GOT3 (cell line): ENCODE measurements around the gene RGS14.
"Not testable (repeated sequence)": the region's sequence is repeated elsewhere in the genome, so short reads cannot be mapped to it uniquely, and the experiment has no call there.

ENCODE experiments used
- DNase-seq: peaks from one replicate; lab custom pipeline; 2025; ENCODE audit warnings: mixed read lengths; lab: John Stamatoyannopoulos, UW

Gene RGS14

DNA sequence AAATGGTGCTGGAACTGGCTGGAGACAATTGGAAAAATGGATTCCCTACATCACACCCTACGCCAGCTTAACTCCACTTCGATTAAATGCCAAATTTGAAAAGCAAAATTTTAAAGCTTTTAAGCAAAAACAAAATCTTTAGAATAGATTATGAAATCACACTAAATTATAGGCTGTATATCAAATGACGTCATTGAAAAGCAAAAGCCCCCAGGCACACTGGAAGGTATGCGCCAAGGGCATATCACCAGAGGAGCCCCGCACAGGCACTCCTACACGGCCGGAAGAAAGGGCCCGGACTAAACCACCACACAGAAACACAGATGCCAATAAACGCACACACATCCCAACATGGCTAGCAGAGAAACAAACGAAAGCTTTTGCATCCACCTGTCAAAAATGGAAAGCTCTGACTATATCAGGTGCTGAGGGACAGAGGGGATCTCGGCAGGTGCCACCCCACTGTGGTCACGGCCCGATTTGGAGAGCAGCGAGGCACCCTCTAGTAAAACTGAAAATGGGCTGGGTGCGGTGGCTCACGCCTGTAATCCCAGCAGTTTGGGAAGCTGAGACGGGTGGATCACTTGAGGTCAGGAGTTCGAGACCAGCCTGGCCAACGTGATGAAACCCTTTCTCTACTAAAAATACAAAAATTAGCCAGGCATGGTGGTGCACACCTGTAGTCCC, 29.0 kb upstream of the RGS14 start:
- no peak for DNase-seq

DNA sequence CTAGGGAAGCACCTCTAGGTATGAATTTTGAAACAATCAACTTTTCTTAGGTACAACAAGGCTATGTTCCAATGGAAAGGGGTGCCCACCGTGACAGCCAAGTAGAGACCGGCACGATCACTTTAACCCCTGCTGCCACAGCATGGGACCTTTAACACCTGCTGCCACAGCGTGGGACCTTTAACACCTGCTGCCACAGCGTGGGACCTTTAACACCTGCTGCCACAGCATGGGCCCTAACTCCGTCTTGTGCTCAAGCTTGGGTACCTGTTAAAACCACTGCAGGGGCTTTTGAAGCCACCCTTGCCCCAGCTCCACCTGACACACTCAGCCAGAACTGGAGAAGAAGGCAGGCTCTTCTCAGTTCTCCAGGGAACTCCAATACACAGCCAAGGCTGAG, 27.8 kb upstream of the RGS14 start:
- no peak for DNase-seq

DNA sequence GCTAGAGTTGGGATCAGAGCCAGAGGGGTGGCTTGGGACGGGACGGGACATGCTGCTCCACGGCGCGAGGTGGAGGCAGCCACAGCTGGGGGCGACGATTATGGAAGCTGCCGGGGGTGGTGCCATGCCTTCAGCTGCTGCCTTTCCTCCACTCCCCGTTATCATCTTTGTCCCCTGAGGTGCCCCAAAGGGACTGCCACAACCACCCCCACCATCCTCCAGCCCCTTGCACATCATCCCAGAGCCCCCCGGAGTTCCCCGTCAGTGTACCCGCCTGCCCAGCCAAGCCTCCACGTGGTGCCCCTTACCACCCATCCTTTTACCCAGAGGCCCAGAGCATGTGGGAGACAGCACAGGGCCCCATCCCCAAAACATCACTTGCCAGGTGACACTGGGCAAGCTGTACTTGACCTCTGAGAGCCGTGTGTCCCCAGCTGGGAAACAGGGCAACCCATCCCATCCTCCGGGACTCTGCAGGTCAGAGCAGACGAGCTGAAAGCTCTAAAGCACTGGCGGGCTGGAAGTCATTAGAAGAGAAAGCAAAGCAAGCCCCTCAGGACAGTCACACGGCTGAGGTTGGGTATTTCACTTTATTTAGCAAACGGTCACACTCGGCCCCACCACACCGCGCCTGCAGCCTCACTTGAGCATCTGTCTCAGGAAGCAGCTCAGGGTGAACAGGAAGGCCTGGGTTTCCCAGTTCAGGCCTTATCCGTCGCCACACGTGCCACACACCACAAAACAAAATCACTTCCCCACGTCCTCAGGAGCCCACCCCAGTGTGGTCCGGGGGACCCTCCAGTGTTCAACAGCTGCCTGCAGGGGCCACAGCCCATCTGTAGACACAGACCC, 26.5 kb upstream of the RGS14 start:
- DNase-seq: no peak

DNA sequence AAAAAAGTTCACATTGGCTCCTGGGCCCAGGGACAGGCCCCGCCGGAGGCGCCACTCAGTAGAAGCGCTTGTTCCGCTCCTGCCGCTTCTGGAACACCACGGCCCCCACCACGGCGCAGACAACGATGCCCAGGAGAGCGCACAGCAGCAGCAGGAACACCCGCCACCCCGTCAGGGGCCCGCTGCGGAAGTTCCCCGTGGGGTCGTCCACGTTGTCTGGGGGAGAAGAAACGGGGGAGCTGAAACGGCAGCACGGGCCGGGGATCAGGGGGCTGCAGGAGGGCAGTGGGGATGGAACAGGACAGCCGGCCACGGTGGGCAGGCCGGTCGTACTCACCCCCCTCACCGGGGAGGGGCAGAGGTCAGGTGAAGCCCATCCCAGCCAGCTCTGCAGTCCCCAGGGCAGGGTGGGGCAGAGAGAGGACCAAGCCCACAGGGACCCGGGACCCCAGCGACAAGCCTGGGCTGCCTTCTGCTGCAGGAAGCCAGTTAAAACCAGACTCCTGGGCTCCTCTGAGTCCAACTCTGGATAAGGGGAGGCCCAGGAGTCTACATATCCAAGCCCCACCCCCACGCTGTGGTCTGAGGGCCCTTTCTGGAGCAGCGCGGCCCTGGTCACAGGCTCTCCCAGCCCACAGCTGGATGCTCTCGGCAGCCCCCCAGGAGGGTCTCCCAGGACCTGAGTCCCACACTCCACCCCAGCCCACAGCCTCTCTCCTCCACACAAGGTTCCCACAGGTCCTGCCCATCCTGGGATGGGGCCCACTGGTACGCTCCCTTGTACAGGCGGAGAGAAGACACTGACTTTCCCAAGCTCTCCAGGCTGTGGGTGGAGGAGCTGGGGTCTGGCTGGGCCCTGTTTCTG, 25.5 kb upstream of the RGS14 start:
- DNase-seq: no peak

DNA sequence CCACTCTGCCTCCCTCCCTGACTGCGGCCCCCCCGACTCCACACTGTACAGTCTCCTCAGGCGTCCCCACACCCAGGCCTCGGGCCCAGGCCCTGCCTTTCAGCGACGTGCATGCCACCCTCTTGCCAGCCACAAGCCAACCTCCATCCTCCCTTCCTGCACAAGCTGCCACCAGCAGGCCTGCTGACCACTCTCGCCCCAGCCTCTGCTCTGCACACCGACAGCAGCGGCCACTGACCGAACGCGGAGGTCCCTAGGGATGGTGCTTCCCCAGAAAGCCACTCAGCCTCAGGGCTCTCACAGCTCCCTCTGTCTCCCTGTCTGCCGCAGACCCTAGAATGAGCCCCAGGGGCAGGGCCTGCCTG, 24.8 kb upstream of the RGS14 start:
- no peak for DNase-seq

DNA sequence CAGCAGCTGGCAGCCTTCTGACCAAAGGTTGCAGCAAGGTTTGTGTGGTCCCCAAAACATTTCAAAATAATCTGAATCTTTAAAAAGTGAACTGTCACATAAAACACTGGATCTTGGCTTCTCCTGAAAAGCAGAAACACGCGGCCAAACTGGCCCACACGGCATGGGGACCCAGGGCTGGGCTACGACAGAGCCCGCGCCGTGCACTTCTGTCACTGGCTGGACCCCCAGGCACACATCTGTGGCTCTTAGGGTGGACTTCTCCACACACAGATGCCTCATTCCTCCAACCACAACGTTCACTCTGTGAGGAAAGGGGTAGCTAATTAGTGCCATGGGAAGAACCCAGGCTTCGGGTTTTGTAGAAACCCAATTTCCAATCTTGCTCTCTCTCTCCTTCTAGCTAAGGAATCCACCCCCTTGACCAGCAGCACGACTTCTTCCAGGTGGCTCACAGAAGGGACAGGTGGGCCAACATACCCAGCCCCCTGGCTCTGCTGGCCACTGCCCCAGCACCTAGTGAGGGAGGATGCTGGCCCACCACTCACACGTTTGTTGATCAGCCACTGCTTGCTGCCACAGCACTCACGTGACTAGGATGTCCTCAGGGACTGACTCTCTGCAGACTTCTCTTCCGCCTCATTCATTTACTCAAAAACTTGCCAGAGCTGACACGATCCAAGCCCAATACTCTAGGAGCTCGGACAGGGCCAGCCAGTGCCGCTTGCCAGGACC, 24.1 kb upstream of the RGS14 start:
- DNase-seq: no peak

DNA sequence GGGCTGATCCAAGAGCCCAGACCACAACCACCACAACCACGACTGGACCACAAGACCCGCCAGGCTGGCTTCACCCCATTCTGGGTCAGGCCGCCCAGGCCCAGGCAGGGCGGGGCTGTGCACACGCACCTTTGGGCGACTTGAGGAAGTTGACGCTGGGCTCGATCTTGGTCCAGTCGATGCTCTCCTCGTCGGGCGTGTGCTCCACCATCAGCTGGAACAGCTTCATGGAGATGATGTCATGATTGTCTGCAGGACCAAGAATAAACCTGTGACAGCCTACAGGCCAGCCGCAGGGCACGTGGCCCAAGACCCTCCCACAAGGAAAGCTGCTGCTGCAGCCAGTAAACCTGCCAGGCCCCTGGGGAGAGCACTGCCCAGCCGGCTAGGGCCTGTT, 23.6 kb upstream of the RGS14 start:
- DNase-seq: no peak

DNA sequence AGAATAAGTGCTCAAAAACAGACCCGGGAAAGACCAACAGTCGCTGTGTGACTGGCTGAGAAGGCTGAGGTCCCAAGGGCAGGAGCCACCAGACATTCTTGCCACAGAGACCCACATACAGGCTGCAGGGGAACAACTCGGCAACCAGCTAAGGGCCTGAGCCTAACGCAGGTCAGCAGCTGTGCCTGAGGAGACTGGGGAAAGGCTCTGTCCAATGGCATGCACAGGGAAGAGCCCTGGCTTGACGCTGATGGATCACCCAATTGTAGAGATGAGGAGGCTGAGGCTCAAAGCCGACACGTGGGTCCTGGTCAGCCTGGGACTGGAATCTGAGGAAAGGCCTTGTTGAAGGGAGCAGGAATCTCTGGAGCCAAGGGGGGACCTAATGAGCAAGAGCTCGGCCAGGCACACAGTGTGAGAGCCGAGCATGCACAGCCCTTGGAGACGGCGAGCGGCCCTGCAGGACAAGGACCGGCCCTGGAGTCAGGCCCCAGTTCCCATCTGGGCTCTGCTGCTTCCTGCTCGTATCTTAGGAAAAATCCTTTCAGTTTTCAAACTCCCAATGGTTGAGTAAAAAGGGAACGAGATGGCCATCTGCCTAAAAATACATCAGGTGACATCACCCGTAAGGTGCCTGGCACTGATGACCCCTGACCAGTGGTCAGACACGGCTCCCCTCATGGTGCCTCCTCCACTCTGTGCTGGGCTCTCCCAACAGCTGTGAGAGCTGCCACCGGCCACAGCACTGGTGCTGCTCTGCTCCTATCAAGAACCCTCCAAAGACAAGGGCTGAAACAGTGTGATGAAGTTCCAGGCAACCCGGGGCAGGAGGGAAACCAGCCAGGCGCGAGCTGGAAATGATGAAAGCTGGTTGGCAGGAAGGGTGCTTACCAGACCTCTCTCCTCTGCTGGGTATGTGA, 22.7 kb upstream of the RGS14 start:
- DNase-seq: no peak

DNA sequence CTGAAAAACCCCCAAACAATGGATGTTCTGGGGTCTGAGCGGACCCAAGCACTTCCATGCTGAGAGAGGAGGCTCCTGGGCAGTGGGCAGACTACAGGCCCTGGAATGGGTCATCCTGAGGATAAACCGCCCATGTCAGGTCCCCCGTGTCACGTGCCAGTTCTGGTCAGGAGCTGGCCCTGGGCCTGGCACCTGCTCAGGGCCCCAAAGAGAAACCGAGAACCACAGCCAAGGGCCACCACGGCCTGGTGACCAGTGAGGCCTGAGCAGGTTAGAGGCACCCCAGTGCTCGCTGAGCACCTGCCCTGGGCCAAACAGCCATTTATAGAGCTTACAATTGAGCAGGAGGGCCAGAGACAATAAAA, 22.0 kb upstream of the RGS14 start:
- no peak for DNase-seq

DNA sequence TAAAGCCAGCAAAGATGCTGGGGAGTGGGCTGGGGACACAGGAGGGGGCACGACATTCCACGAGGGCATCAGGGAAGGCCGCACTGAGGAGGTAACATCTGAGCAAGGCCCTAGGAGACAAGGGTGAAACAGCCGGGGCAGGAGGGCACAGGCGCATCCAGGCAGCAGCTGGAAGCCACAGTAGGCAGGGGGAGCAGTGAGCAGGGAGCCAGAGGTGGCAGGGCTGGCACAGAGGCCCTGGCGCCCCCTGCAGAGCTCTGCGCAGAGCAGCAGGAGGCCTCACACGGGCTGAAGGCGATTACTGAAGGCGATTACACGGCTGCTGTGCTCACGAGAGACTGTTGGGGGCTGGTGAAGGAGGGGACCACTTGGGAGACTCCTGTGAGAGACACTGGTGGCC, 21.6 kb upstream of the RGS14 start:
- no peak for DNase-seq

DNA sequence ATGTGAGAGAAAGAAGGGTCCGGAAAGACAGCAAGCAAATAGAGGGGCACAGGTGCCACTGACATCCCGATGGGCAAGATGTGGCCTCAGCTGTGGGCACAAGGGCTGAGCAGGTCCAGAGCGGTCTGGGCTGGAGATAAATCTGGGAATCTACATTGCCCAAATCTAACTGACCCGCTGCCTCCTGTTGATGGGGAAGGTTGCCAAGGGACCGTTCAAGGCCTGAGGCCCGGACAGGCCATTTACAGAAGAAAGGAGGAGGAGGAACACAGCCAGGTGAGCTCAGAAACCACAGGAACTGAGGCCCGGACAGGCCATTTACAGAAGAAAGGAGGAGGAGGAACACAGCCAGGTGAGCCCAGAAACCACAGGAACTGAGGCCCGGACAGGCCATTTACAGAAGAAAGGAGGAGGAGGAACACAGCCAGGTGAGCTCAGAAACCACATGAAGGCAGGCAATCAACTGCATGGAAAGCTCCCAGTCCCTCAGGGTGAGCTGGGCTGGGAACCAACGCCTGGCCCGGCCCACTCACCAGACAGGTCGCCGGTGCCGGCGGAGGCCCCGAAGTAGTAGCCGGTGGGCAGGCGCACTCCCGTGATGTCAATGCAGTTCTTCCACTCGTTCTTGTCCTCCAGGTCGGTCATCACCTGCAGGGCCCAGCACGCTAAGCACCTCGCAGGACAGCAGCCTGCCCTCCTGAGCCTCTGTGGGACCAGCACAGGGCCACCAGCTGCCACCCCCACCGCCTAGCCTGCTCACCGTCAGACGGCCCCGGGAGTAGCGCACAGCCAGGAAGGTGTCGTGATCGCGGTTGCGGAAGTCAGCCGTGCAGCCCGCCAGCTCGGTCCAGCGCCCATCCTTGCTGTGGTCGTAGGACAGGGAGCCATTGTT, 20.9 kb upstream of the RGS14 start:
- no peak for DNase-seq

DNA sequence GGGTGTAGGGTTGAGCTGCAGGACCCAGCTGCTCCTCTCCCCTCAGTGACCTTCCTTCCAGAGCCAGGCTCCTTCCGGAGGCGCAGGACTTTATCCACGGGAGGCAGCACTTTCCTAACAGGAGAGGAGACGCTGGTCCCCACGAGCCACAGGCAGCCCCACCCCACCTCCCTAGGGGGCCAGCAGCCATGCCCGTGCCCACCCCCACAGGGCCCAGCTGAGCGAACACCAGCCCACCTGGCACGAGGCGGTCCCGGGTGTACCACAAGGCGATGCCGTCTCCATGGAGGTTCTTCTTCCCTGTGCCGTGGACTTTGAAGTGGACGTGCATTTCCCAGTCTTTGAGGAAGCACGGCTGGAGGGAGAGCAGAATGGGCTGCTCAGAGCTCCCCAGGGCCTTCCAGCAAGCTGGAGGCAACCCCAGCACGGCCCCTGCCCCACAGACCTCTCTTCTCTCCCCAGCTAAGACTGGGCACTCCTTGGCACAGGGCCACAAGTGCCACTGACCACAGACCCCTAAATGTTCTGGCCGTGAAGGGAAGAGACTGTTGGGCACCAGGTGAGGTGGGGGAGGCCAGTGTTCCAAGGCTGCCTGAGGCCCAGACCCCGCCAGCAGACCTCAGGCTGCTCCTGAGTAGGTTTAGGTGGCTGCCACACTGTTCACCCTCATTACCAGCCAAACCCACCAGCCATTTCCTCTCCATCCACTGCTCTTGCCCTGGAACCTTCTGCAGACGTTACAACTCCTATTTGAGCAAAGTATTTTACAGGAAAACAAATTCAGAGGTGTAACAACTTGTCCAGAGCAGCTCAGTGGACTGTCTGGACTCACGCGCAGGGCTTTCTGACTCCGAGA, 19.2 kb upstream of the RGS14 start:
- no peak for DNase-seq

DNA sequence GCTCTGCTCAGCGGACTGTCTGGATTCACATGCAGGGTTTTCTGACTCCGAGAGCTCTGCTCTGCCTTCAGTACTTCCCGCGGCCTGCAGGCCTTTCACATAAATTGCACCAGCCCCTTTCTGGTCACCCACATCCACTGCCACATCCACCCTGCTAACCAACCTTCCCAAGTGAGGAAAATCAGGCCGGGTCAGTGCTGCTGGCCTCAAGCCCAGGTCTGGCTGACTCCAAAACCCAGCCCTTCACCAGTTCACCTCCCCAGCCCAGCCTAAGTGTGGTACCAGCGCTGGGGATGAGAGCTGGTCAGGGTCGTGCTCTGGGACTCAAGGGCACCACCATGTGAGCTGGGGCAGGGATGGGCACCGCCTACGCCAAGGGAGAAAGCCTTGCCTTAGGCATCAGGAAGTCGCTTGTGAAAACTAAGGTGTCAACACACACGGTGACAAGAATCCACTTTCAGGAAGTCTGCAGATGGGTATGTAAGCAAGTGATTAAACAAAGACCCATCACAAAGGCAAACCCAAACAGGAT, 18.6 kb upstream of the RGS14 start:
- DNase-seq: no peak

DNA sequence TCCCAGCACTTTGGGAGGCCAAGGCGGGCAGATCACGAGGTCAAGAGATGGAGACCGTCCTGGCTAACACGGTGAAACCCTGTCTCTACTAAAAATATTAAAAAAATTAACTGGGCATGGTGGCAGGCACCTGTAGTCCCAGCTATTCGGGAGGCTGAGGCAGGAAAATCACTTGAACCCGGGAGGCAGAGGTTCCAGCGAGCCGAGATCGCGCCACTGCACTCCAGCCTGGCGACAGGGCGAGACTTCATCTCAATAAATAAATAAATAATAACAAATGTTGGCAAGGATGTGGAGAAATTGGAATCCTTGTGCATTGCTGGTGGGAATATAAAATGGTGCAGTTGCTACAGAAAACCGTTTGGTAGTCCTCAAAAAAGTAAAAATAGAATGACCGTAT, 14.7 kb upstream of the RGS14 start:
- not testable (repeated sequence) for DNase-seq

DNA sequence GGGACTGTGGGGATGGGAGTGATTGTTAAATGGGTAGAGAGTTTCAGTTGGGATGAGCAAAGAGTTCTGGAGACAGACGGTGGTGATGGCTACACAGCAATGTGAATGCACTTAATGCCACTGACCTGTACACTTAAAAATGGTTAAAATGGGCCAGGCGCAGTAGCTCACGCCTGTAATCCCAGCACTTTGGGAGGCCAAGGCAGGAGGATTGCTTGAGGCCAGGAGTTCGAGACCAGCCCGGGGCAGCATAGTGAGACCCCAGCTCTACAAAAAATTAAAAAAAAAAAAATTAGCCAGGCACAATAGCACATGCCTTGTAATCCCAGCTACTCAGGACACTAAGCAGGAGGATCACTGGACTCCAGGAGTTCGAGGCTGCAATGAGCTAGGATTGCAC, 13.9 kb upstream of the RGS14 start:
- DNase-seq: no peak

DNA sequence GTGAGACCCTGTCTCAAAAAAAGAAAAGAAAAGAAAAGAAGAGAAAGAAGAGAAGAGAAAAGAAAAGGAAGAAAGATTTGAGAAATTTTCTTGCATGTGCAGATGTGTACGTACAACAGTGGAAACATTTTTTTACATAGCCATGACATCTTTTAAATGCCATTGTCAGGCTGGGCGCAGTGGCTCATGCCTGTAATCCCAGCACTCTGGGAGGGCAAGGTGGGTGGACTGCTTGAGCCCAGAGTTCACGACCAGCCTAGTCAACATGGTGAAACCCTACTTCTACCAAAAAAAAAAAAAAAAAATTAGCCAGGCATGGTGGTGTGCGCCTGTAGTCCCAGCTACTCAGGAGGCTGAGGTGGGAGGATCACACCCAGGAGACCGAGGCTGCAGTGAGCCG, 12.8 kb upstream of the RGS14 start:
- no peak for DNase-seq

DNA sequence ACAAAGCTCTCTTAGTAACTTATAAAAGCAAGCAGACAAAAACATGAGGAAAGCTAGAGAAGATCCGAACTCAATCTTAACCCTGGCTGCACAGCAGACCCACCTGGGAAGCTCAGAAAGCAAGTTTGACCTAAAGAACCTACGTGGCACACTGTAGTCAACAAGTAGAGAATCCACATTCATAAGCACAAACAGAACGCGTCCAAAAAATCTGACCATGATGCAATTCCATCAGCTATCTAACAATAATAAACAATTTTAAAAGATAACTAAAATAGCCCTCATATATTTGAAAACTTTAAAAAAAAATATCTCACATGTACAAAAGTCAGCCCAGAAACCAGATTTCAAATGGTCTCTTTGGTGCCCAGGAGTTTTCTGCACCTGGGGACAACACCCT, 10.9 kb upstream of the RGS14 start:
- DNase-seq: no peak

DNA sequence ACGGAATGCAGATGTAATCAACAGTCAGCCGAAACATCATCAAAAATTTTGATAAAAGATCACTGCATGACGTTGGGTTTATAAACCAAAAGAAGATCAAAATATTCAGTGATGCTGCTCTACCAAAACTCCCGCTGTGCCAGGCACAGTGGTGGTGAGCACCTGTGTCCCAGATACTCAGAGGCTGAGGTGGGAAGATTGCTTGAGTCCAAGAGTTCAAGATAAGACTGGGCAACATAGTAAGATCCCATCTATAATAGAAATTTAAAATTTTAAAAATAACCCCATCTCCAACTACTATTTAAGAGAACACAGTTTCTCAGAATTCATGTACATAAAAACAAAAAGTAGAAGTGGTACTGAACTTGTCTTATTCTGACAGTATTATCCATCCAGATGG, 10.0 kb upstream of the RGS14 start:
- DNase-seq: no peak

DNA sequence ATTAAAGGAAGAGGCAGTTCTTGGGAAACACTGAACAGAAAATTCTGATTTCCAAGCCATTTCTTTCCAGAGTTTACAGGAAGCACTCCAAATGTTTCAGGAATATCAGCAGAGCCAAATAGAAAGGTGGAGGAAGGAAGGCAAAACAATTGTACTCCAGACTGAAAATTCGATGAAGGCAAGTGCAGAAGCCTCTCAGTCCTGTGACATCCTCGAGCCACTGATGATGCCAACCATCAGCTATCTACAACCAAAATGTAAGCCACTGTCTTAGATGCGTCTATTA, 8.4 kb upstream of the RGS14 start:
- no peak for DNase-seq
